ENCODE measurements around the gene TSHZ1.

Gene TSHZ1

DNA sequence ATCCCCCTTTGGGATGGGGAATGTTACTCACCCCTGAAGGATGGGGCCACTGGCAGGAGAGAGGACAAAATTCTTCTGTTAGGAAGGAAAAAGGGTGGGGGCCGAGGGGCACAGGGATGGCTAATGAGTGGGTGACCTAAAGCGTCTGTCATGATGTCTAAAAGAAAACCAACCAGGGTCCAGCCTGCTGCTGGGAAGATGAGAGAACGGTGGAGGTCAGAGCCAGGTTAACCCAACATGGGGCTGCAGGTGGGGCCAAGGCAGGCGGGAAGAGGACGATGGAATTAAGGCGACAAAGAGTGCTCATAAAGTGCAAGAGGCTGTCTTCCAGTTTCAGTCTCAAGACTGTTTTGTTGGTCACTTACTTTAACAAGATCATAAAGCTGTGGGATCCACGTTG is 126.8 kb downstream of the TSHZ1 start:
- TF ChIP-seq, protein P1, sequence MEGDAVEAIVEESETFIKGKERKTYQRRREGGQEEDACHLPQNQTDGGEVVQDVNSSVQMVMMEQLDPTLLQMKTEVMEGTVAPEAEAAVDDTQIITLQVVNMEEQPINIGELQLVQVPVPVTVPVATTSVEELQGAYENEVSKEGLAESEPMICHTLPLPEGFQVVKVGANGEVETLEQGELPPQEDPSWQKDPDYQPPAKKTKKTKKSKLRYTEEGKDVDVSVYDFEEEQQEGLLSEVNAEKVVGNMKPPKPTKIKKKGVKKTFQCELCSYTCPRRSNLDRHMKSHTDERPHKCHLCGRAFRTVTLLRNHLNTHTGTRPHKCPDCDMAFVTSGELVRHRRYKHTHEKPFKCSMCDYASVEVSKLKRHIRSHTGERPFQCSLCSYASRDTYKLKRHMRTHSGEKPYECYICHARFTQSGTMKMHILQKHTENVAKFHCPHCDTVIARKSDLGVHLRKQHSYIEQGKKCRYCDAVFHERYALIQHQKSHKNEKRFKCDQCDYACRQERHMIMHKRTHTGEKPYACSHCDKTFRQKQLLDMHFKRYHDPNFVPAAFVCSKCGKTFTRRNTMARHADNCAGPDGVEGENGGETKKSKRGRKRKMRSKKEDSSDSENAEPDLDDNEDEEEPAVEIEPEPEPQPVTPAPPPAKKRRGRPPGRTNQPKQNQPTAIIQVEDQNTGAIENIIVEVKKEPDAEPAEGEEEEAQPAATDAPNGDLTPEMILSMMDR (IDR thresholded peaks at IDR 0.05; ENCODE audit: low read depth, low read length, missing control alignments) = no peak
- H3K4me3 ChIP-seq (replicated peaks; ENCODE audit: low read depth, low read length) = no peak overlapping the region
- DNase-seq (ENCODE audit: extremely low read depth, low read depth) = no peak

DNA sequence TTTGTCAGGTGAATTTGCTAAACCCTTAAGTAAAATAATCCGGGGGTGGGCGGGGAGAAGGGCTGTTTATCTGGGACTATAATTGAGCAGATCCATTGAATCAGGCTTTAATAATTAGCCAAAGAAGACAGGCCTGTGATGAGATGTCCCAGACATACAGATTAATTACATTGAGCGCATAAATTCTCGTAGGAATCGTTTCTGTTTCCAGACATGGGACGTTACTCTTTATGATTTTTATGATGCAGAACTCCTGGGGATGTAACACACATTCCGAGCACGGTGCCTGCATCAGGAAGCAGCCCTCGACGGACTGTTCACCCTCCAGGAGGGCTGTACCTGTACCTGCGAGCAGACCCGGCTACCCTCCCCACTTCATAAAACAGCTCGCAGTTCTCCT is 128.0 kb downstream of the TSHZ1 start:
- H3K4me3 ChIP-seq (replicated peaks; ENCODE audit: low read depth, low read length) = no peak overlapping the region
- no peak for DNase-seq (ENCODE audit: extremely low read depth, low read depth)
- TF ChIP-seq, protein P1 (IDR thresholded peaks at IDR 0.05; ENCODE audit: low read depth, low read length, missing control alignments) = no peak

Measured in HFF-Myc (cell line).